Omental fat pad (tissue), 4 donors: ENCODE measurements around the gene NBEA. TPM values are rescaled to one million over a fixed set of nuclear protein-coding genes. Genes with fewer than 3 reads are reported as not detected.

Source experiments
- ATAC-seq: fragments of 150-250 bp; one replicate; pipeline ENCODE4 v1.9.1; 2016; ENCODE audit warnings: mild to moderate bottlenecking, moderate library complexity; ENCODE audit not compliant: low FRiP score
- DNase-seq: peaks from one replicate; pipeline ENCODE4 v3.0.0-alpha.2; 2019; ENCODE audit warnings: low spot score
- CTCF ChIP-seq, 3 donors: fragments of 450-650 bp; IDR thresholded peaks; one replicate each; pipeline ENCODE4 v1.5.1; 2016 to 2017; ENCODE audit warnings: antibody characterized with exemption in 3 of 3, mild to moderate bottlenecking in 3 of 3, moderate library complexity in 2 of 3
- total RNA-seq, 4 donors: library from RNA; depleted of rRNA; stranded (reverse); fragments of >200 nt; gene quantifications; one replicate each; pipeline ENCODE4 v1.1.0, GENCODE V29; 2016

The NBEA gene
- 10 to 100 TPM in 1 of 4 donors, 1 to 10 TPM in 3; 4.3 to 10.7 (median 6.1) TPM for total RNA-seq

- ATAC-seq, result peak; percentile 93
- no peak for TF ChIP-seq CTCF (IDR thresholded peaks at IDR 0.05)
- DNase-seq, result peak; percentile 60
Observed at GRCh38 chr13:34941835-34942731, at the start of gene NBEA. Gene NBEA, plus strand, starts transcription at chr13:34942270. Its CDS starts 551 bp downstream, at chr13:34942821.

- DNase-seq (no peak), ATAC-seq (no peak)
- no peak for TF ChIP-seq CTCF (IDR thresholded peaks at IDR 0.05)
Observed at GRCh38 chr13:34894756-34895155, 47.3 kb upstream of the NBEA start.

- no peak for TF ChIP-seq CTCF (IDR thresholded peaks at IDR 0.05)
Observed at GRCh38 chr13:34897220-34897619, 44.9 kb upstream of the NBEA start.

GRCh38 chr13:34899888-34900287 is 42.2 kb upstream of the NBEA start:
- ATAC-seq (no peak), DNase-seq (no peak)
- TF ChIP-seq CTCF (IDR thresholded peaks at IDR 0.05), result no peak

More at GRCh38 chr13:34897220-34897619, 44.9 kb upstream of the NBEA start:
- DNase-seq (no peak), ATAC-seq (no peak)

GRCh38 chr13:34900288-34900739 is 41.8 kb upstream of the NBEA start:
- TF ChIP-seq CTCF (IDR thresholded peaks at IDR 0.05), result no peak
- ATAC-seq (no peak), DNase-seq (no peak)

- DNase-seq (no peak), ATAC-seq (no peak)
- no peak for TF ChIP-seq CTCF (IDR thresholded peaks at IDR 0.05)
Observed at GRCh38 chr13:34901572-34901971, 40.5 kb upstream of the NBEA start.

GRCh38 chr13:34911159-34911558 is 30.9 kb upstream of the NBEA start:
- TF ChIP-seq CTCF (IDR thresholded peaks at IDR 0.05), result no peak
- ATAC-seq (no peak), DNase-seq (no peak)
